Type B pancreatic cell (in vitro differentiated cells): ENCODE data around the gene TTC28. TPM values are rescaled to one million over a fixed set of nuclear protein-coding genes. Genes with fewer than 3 reads are reported as not detected.
"Not testable (repeated sequence)": the region's sequence is repeated elsewhere in the genome, so short reads cannot be mapped to it uniquely, and the experiment has no call there.

Experiments used
- DNase-seq: peaks from one replicate; pipeline ENCODE4 v3.0.0; 2021; ENCODE audit warnings: mixed read lengths; ENCODE audit not compliant: unreplicated experiment; ENCODE audit errors: extremely low spot score
- H3K27ac Mint-ChIP-seq: 2 replicates; pipeline ENCODE4 v1.8.0; 2021; ENCODE audit warnings: mild to moderate bottlenecking, mixed read lengths
- H3K27me3 Mint-ChIP-seq: 2 replicates; pipeline ENCODE4 v1.8.0; 2021; ENCODE audit warnings: mixed read lengths
- H3K36me3 Mint-ChIP-seq: 2 replicates; pipeline ENCODE4 v1.8.0; 2021; ENCODE audit warnings: mixed read lengths
- H3K4me1 Mint-ChIP-seq: one replicate; pipeline ENCODE4 v1.8.0; 2021; ENCODE audit warnings: mixed read lengths; ENCODE audit not compliant: unreplicated experiment
- H3K4me3 Mint-ChIP-seq: 2 replicates; pipeline ENCODE4 v1.8.0; 2021; ENCODE audit warnings: mild to moderate bottlenecking, mixed read lengths
- H3K9me3 Mint-ChIP-seq: 2 replicates; pipeline ENCODE4 v1.8.0; 2021; ENCODE audit warnings: mixed read lengths
- CTCF ChIP-seq: fragments of 200-600 bp; sonication (generic); conservative IDR thresholded peaks from 2 replicates; pipeline ENCODE4 v1.5.0; 2021; ENCODE audit warnings: antibody characterized with exemption, mild to moderate bottlenecking
- total RNA-seq: library from RNA; stranded (reverse); gene quantifications from 2 replicates; pipeline ENCODE4 v1.2.1, GENCODE V29; 2021; ENCODE audit warnings: low replicate concordance

Gene TTC28
- total RNA-seq, 1 donor from 2014 or later = 59.2 TPM

DNA sequence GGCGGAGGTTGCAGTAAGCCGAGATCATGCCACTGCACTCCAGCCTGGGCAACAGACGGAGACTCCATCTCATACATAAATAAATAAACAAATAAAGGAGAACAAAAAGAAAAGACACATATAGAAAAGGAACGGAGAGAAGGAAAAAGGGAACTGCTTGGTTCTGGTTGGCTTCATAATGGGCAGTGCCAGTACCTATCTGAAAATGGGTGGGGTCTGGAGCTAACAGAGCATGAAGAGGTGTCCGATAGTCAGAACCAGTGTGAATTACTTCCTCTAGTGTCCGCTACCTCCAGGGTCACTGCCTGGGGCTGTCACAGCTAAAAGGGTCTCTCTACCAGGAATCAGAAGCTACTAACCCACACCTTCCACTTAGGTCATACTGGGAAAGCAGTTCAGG, 27.2 kb upstream of the TTC28 start:
- DNase-seq = no peak
- H3K36me3 Mint-ChIP-seq = peaks cover 17% of the 10 kb centered on the region
- no peaks in the 10 kb centered on the region for H3K27me3 Mint-ChIP-seq
- H3K4me3 Mint-ChIP-seq = no peak overlapping the region
- peaks cover 13% of the 10 kb centered on the region for H3K4me1 Mint-ChIP-seq
- no peak overlapping the region for H3K27ac Mint-ChIP-seq
- H3K9me3 Mint-ChIP-seq = no peaks in the 10 kb centered on the region
- no peak for TF ChIP-seq CTCF

- peaks cover 4% of the 10 kb centered on the region for H3K4me1 Mint-ChIP-seq
- H3K4me3 Mint-ChIP-seq = no peak overlapping the region
- TF ChIP-seq CTCF = no peak
- H3K27ac Mint-ChIP-seq = no peak overlapping the region
- no peaks in the 10 kb centered on the region for H3K27me3 Mint-ChIP-seq
- no peaks in the 10 kb centered on the region for H3K9me3 Mint-ChIP-seq
- H3K36me3 Mint-ChIP-seq = peaks cover 16% of the 10 kb centered on the region
- no peak for DNase-seq
Observed at GRCh38 chr22:28703436-28703835, 23.8 kb upstream of the TTC28 start.

DNA sequence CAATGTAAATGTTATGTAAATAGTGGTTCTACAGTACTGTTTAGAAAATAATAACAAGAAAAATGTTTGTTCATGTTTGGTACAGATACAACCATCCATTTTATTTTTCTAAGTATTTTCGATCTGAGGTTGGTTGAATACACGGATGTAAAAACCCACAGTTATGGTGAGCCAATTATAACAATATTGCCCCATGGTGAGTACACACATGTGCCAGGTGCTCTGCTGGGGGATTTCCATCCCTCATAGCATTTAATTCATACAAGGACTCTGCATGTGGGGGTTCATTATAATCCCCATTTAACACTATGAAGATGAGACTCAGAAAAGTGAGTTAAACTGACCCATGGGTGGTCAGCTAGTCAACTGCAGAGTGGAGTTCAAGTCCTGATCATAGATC, 23.3 kb upstream of the TTC28 start:
- peaks cover 14% of the 10 kb centered on the region for H3K36me3 Mint-ChIP-seq
- no peak for TF ChIP-seq CTCF
- H3K27ac Mint-ChIP-seq = no peak overlapping the region
- no peaks in the 10 kb centered on the region for H3K27me3 Mint-ChIP-seq
- H3K4me3 Mint-ChIP-seq = no peak overlapping the region
- peaks cover 4% of the 10 kb centered on the region for H3K4me1 Mint-ChIP-seq
- no peak for DNase-seq
- H3K9me3 Mint-ChIP-seq = no peaks in the 10 kb centered on the region

- not testable (repeated sequence) for H3K9me3 Mint-ChIP-seq, H3K27ac Mint-ChIP-seq, DNase-seq, H3K27me3 Mint-ChIP-seq, H3K4me3 Mint-ChIP-seq
- Mint-ChIP-seq H3K36me3 (peaks cover 19% of the 10 kb centered on the region), H3K4me1 (peaks cover 28% of the 10 kb centered on the region)
Observed at GRCh38 chr22:28693041-28693760, 13.6 kb upstream of the TTC28 start.

DNA sequence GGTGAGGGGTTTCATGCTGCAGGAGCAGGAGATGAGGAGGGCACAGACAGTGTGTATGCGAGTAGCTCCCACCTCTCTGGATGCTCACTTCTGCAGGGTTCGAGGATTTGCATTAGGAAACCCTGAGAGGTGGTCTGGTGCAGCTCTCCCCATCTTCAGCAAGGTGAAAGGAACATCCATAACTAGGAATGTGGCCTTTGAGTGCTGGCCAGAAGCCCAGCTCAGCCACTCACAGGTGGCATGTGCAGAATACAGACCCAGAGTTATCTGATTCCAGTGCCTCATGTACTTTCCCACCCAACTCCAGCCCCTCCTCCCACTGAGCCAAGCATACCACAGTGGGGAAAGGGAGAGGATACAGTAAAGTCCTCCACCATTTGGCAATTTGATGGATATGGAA, 10.2 kb upstream of the TTC28 start:
- not testable (repeated sequence) for DNase-seq, H3K9me3 Mint-ChIP-seq, H3K27ac Mint-ChIP-seq, H3K27me3 Mint-ChIP-seq, H3K4me3 Mint-ChIP-seq
- Mint-ChIP-seq H3K36me3 (peaks cover 14% of the 10 kb centered on the region), H3K4me1 (peaks cover 25% of the 10 kb centered on the region)

- H3K4me1 Mint-ChIP-seq, H3K4me3 Mint-ChIP-seq, H3K36me3 Mint-ChIP-seq, DNase-seq, H3K27me3 Mint-ChIP-seq, H3K9me3 Mint-ChIP-seq, H3K27ac Mint-ChIP-seq: not testable (repeated sequence)
Observed at GRCh38 chr22:28682966-28683365, 3.3 kb upstream of the TTC28 start.

- peak overlapping the region; percentile 95 for H3K4me3 Mint-ChIP-seq
- not testable (repeated sequence) for DNase-seq, H3K36me3 Mint-ChIP-seq, H3K27ac Mint-ChIP-seq, H3K9me3 Mint-ChIP-seq, H3K27me3 Mint-ChIP-seq, H3K4me1 Mint-ChIP-seq
Observed at GRCh38 chr22:28680813-28681490, 1.3 kb upstream of the TTC28 start.

DNA sequence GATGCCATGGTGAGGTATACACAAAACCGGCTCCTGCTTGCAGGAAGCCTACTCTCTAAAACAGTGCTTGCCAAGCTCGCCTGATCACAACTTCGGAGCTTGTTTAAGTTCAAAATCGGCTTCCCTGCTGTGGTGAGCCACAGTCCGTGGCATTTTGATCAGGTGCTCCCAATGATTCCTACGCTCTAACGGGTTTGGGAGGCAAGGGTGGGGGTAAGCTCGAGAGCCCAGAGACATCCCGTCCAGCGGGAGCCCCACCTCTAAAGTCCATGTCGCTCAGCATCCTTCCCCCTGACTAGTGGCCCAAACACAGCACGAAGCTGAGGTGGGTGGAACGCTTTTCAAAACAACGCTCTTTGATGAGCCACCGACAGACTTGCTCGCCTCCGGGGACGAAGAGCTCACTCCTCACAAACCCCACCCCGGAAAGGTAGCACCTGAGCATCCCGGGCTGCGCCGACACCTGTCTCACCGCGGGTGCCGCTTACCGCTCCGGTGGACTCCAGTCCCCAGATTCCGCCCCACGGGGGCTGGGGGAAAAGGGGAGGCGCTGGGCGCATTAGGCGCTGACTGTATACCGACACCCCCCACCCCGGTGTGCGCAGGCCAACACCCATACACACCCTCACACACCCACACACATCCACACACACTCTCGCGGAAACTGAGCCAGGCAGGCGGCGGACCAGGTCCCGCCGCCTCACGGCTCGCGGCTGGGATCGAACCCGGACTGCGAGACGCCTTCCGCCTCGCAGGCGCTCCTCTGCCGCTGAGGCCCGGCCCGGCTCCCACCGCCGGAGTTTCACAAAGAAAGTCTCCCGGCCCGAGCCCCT, 646 bp downstream of the TTC28 start:
- not testable (repeated sequence) for DNase-seq, H3K27me3 Mint-ChIP-seq, H3K36me3 Mint-ChIP-seq, H3K27ac Mint-ChIP-seq, H3K4me1 Mint-ChIP-seq, H3K9me3 Mint-ChIP-seq
- H3K4me3 Mint-ChIP-seq = peak overlapping the region; percentile 87

- H3K9me3 Mint-ChIP-seq, H3K27me3 Mint-ChIP-seq, H3K4me1 Mint-ChIP-seq, H3K36me3 Mint-ChIP-seq, DNase-seq: not testable (repeated sequence)
- peak overlapping the region; percentile 87 for H3K4me3 Mint-ChIP-seq
- peak overlapping the region; percentile 65 for H3K27ac Mint-ChIP-seq
Observed at GRCh38 chr22:28678170-28678569, 1.5 kb downstream of the TTC28 start.
